Measurements from ENCODE around the gene KIFC1.

The KIFC1 gene

GRCh38 chr6:33445119-33445603, 53.5 kb downstream of the KIFC1 start:
- DNase-seq = no peak

GRCh38 chr6:33446356-33446755, 54.7 kb downstream of the KIFC1 start:
- DNase-seq = no peak

DNA sequence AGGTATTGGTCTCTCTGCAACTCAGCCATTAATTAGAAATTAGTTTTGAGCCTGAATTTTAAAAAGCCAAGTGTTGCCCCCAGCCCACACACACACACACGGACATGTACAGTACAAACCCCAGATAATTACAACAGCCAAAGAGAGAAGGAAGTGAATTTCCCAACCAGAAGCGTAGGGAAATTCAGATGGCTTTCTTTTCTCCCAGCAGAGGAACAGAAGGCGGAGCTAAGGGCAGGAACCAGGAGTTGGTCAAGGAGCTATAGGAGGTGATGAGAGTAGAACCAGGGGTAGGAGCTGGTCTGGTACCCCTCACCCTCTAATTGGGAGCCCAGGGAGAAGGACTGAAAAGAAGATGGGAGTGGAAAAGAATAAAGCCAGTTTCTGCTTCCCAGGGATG, 58.8 kb downstream of the KIFC1 start:
- DNase-seq = no peak

- no peak for DNase-seq
These were observed 60.0 kb downstream of the KIFC1 start for GRCh38 chr6:33451606-33452005.

GRCh38 chr6:33452496-33452895, 60.9 kb downstream of the KIFC1 start:
- DNase-seq = no peak

- no peak for DNase-seq
These were observed 61.9 kb downstream of the KIFC1 start for GRCh38 chr6:33453393-33454008.

DNA sequence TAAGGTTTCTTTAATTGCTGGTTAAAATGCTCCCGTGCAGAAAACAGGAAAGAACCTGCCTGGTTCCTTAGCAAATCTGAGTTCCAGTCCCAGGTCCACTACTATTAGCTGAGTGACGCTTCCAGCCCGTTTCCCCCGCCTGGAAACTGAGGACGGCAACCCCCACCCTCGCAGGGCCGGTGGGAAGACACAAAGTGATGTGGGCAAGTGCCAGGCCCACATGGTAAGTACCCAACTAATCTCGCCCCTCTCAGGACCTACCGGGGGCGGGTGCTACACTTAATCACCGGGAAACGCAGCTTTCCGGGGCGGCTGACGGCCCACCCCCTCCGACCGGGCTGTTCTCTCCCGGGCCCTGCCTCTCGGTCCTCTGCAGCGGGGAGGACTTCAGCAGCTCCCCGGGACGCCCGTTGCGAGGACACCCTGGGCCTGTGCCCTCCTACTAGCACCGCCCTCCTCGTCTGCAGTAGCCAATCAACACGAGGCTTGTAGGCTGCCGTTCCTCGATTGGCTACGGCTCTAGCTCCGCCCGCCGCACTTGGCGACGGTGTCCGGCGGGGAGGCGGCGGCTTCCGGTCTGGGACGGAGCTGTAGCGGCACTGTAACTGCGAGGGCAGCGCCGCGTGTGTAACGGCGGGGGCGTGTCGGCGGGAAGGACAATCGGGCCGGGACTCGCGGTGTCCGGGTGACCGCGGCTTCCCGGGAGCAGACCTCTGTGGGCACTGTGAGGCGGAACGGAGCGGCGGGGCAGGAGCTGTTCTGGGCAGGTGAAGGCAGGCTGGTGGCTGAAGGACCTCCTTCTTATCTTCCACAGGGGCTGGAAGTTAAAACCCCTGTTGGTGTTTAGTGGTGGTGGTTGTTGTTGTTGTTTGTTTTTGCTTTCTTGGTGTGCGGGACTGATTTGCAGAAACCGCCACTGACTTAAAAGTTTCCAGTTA, 62.7 kb downstream of the KIFC1 start, which contains the start of gene ZBTB9:
Gene ZBTB9, plus strand, starts transcription at position 568 of the 938 bp plus-strand sequence. CDS start 525 bp downstream, outside the sequence.
- DNase-seq = no peak

DNA sequence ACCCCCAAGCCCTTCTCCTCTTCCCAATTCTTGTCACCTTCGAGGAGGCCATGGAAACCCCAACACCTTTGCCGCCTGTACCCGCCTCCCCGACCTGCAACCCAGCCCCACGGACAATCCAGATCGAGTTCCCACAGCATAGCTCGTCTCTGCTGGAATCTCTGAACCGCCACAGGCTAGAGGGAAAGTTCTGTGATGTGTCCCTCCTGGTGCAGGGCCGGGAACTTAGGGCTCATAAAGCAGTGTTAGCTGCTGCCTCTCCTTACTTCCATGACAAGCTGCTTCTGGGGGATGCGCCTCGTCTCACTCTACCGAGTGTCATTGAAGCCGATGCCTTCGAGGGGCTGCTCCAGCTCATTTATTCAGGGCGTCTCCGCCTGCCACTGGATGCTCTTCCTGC, 63.4 kb downstream of the KIFC1 start:
- DNase-seq = no peak

DNA sequence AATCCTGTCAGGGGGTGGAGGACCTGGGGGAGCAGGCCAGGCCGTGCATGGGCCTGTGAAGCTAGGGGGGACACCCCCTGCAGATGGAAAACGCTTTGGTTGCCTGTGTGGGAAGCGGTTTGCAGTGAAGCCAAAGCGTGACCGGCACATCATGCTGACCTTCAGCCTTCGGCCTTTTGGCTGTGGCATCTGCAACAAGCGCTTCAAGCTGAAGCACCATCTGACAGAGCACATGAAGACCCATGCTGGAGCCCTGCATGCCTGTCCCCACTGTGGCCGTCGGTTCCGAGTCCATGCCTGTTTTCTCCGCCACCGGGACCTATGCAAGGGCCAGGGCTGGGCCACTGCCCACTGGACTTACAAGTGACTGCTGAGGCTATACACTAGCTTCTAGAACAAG, 64.5 kb downstream of the KIFC1 start:
- no peak for DNase-seq

- DNase-seq = no peak
These were observed 67.1 kb downstream of the KIFC1 start for GRCh38 chr6:33458676-33459075.

DNA sequence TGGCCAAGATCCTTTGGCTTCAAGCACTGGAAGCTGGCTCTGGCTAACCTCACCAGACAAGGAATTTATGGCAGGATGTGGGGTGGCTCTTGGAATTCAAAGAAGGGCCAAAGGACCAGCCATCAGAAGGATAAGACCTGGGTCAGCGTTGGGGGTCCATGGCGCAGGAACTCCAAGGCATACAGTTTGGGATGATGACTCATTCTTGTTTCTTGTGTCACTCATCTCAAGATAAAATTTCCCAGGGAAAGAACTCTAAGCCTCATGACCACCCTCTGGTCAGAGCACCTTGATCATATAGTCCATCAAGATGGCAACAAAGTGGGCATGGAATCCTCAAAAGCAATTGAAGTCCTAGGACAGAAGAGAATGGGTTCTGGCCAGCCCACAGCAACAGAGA, 67.6 kb downstream of the KIFC1 start:
- no peak for DNase-seq
